M059J (cell line): ENCODE results near the gene SENP1. TPM values are rescaled to one million over a fixed set of nuclear protein-coding genes. Genes with fewer than 3 reads are reported as not detected.
A peak's percentile ranks its signal among the peaks of the same experiment; 100 is the strongest.
"Not testable (repeated sequence)": the region's sequence is repeated elsewhere in the genome, so short reads cannot be mapped to it uniquely, and the experiment has no call there.

Experiments used
- DNase-seq: peaks from one replicate; pipeline ENCODE4 v3.0.0-alpha.2; 2012; ENCODE audit warnings: low read depth
- total RNA-seq: library from RNA; depleted of rRNA; stranded (reverse); fragments of >200 nt; shearing (Covaris generic); gene quantifications from 2 replicates; pipeline ENCODE4 v1.2.3, GENCODE V29; 2014

Gene SENP1
- total RNA-seq, 1 experiment from 2014 or later: 37.4 TPM

DNA sequence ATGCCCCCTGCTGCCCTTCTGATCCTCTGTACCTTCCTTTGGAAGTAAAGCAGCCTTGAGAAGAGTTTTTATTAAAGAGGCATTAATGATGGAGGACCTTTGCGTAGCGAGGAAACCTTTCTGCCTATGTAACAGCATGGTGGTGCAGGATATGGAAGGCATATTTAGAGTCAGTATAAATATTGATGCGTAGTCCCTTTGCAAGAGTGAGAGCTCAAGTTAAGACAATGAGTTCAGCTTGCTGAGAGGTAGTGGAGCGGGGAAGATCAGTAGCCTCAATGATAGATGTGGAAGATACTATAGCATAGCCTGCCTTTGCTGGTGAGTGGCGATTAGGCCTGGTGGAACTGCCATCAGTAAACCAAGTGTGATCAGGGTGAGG is 5.4 kb upstream of the SENP1 start:
- DNase-seq: not testable (repeated sequence)

DNA sequence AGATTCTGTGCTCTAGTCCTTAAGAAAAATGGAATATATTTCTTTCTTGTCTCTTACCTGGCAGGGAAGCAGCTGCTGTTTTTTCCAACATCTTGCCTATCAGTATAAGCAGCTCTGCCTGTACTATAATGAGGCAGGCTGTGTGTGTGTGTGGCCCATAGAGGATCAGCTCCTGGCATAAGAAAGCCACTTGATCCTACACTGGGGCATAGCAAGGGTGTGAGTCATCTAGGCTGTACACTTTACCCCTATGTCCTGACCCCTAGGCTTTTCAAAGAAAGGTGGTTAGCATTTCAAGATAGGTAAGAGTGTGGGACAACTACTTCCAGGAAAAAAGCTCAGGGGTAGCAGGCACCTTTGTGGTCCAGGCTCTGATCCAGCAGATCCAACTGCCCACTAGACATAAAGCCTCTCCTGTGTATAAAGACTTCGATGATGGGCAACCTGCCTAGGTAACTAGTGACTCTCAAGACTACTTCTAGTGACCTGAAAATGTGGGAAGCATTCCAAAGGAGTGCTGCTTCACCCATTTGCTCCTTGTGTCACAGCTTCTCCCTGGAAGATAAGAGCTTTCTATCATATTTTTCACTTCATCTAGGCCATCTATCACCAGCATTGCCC is 4.9 kb upstream of the SENP1 start:
- peak; percentile 9 for DNase-seq

DNA sequence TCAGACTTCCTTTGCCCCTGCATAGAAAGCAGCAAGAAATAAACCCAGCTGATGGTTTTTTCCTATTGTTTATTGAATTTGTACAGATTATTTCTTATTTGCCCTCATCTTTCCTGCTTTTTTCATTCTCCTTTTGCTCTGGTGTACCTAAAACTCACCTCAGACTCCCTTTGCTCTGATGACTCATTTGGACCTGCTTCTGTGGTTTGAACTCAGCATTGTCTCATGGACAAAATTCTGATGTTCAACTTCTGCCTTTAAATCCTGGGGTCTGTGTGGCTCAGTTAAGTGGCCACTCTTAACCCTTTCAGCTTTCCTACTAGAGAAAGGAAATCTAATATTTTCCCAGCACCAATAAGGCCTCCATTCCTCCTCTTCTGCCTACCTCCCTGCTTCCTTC is 3.5 kb upstream of the SENP1 start:
- peak; percentile 30 for DNase-seq

- no peak for DNase-seq
Measured at GRCh38 chr12:48106681-48107613, 1.1 kb upstream of the SENP1 start.

GRCh38 chr12:48105321-48105866 is 485 bp downstream of the SENP1 start:
- peak; percentile 40 for DNase-seq

GRCh38 chr12:48104531-48104930 is 1.3 kb downstream of the SENP1 start:
- DNase-seq: no peak

- no peak for DNase-seq
Measured at GRCh38 chr12:48092611-48093010, 13.3 kb downstream of the SENP1 start.

- no peak for DNase-seq
Measured at GRCh38 chr12:48086327-48086726, 19.6 kb downstream of the SENP1 start.

DNA sequence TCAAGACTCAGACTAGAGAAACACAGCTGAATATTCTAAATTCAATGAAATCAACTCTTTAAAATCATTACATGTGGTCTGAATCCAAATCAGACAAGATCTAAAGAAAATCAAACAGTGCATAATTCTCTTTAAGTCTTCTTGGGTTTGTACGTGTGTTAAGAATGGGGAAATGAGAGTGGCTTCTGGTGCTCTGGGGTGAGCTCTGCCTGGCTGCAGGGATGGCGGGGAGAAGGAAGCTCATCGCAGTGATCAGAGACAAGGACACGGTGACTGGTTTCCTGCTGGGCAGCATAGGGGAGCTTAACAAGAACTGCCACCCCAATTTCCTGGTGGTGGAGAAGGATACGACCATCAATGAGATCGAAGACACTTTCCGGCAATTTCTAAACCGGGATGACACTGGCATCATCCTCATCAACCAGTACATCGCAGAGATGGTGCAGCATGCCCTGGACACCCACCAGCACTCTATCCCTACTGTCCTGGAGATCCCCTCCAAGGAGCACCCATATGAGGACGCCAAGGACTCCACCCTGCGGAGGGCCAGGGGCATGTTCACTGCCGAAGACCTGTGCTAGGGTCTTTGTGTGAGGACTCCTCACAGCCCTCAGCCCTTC is 20.9 kb downstream of the SENP1 start:
- no peak for DNase-seq

DNA sequence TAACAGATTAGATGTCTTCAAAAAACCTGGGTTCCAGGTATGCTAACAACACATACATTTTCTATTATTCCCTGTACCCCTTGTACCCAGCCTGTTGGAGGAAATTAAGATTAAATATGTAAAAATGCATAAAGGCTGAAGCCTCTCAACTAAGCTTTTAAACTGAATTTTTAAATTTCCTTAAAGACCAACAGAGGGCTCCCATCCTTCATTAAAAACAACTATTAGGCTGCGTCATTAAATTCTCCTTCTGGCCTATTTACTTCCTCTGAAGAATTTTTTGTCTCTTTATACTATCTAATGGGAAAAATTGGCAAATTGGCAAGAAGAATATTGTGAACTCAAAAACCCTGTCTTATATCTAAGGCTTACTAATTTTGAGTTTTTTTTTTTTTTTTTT is 21.8 kb downstream of the SENP1 start:
- DNase-seq: peak; percentile 2

DNA sequence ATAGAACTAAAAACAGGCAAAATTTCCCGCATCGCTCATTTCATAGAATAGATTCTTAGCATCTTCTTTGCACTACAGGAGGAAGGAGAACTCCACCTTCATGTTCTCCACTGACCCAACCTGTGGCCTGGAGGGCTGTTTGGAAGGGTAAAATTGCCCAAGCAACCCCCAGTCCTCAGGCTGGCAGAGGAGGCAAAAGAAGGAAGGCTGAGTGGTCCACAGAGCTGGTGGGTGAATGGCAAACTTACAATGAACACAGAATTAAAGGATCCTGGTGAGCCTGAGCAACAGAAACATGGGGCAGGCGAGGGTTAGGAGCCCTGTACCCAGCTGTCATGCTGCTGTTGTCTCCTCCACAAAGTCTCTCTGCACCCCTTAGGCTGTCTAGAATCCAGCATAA is 25.1 kb downstream of the SENP1 start:
- no peak for DNase-seq

DNA sequence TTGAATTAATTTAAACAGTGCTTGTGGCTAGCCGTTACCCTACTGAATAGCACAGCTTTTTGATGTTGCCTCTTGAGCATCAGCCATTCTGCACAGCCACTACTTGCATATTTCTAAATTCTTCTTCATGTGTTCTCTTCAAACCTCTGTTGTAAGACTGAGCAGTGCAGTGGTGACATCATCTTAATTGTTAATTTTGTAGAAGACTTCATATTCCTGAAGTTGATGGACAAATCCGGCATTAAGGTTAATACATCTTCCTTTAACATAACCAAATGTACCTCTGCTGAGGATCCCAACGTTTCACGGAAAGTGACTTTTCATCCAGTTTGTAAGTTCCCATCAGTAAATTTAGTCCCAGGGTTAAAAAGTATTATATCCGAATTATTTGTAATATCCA is 25.6 kb downstream of the SENP1 start:
- DNase-seq: no peak

DNA sequence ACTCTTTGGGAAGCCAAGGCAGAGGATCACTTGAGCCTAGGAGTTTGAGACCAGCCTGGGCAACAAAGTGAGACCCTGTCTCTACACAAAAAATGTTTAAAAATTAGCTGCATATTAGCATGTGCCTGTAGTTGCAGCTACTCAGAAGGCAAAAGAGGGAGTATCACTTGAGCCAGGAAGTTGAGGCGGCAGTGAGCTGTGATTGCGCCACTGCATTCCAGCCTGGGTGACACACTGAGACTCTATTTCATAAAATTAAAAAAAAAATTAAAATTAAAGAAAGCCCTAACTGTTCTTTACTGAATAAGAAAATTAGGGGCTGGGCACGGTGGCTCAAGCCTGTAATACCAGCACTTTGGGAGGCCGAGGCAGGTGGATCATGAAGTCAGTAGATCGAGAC is 27.0 kb downstream of the SENP1 start:
- peak; percentile 15 for DNase-seq

GRCh38 chr12:48077111-48077510 is 28.8 kb downstream of the SENP1 start:
- DNase-seq: no peak

GRCh38 chr12:48075832-48076231 is 30.0 kb downstream of the SENP1 start:
- DNase-seq: no peak

- DNase-seq: no peak
Measured at GRCh38 chr12:48074266-48074665, 31.6 kb downstream of the SENP1 start.

DNA sequence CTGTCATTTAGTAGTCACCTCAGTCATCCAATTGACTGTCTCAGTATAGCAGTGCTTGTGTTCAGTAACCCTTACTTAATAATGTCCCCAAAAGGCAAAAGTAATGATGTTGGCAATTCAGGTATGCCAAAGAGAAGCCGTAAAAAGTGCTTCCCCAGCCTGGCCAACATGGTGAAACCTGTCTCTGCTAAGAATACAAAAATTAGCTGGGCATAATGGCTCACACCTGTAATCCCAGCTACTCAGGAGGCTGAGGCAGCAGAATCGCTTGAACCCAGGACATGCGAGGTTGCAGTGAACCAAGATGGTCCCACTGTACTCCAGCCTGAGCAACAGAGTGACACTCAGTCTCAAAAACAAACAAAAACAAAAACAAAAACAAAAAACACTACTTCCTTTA is 33.6 kb downstream of the SENP1 start:
- DNase-seq: no peak

DNA sequence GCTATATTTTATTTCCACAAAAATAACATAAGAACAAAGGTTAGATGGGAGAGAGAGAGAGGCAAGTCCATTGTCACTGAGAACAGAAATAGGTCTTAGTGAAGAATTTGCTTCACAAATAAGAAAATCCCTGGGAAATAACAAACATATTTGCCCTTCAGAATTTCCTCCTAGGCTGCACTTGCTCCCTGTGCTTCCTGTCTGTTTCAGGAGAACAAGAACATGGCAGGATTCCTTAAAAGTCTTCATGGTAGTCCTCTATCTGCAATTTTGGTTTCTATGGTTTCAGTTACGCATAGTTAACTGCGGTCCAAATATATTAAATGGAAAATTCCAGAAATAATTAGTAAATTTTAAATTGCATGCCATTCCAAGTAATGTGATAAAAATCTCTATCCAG is 34.1 kb downstream of the SENP1 start:
- no peak for DNase-seq

- no peak for DNase-seq
Measured at GRCh38 chr12:48070731-48071130, 35.1 kb downstream of the SENP1 start.

GRCh38 chr12:48070033-48070432 is 35.8 kb downstream of the SENP1 start:
- no peak for DNase-seq

GRCh38 chr12:48069241-48069640 is 36.6 kb downstream of the SENP1 start:
- DNase-seq: peak; percentile 3

- no peak for DNase-seq
Measured at GRCh38 chr12:48068457-48068856, 37.4 kb downstream of the SENP1 start.
